SK-N-MC (cell line): ENCODE measurements around the gene FBLN2.

Experiments used
- EZH2 ChIP-seq: fragments of 200-600 bp; sonication (generic); IDR thresholded peaks from one replicate; pipeline ENCODE4 v1.6.1; 2017; ENCODE audit warnings: antibody characterized with exemption
- POLR2AphosphoS5 ChIP-seq: IDR thresholded peaks from 2 replicates; pipeline ENCODE4 v1.6.1; 2012; ENCODE audit warnings: mild to moderate bottlenecking, low read depth, low read length, borderline replicate concordance

DNA sequence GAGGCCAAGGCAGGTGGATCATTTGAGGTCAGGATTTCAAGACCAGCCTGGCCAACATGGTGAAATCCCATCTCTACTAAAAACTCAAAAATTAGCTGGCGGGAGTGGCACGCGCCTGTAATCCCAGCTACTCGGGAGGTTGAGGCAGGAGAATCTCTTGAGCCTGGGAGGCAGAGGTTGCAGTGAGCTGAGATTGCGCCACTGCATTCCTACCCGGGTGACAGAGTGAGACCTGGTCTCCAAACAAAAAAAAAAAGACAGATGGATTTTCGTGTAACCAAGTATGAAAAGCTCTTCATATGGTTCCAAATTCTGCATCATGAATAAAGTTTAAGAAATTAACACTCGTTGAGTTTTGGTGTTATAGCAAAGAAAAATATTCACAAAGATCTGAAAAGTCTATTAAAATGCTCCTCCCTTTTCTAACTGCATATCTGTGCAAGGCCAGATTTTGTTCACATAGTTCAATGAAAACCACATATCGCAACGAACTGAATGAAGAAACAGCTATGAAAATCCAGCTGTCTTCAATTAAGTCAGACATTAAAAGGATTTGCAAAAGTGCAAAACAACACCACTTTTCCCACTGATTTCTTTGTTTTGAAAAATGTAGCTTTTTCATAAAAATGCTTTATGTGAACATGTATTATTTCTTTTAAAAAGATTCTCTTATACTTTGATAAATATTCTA is 23.8 kb upstream of the FBLN2 start:
- TF ChIP-seq EZH2 (no peak), POLR2AphosphoS5 (no peak)
